Chondrocyte (in vitro differentiated cells): ENCODE data around the gene LILRB3. TPM values are rescaled to one million over a fixed set of nuclear protein-coding genes. Genes with fewer than 3 reads are reported as not detected.
"Not testable (repeated sequence)": the region's sequence is repeated elsewhere in the genome, so short reads cannot be mapped to it uniquely, and the experiment has no call there.

ENCODE experiments used
- DNase-seq: peaks from one replicate; pipeline ENCODE4 v3.0.0; 2021; ENCODE audit warnings: mixed read lengths, low spot score
- H3K27ac Mint-ChIP-seq: one replicate; pipeline ENCODE4 v1.8.0; 2021; ENCODE audit warnings: mild to moderate bottlenecking, moderate library complexity, mixed read lengths; ENCODE audit not compliant: unreplicated experiment
- H3K27me3 Mint-ChIP-seq: 2 replicates; pipeline ENCODE4 v1.8.0; 2021; ENCODE audit warnings: low read depth, mixed read lengths
- H3K36me3 Mint-ChIP-seq: 2 replicates; pipeline ENCODE4 v1.8.0; 2021; ENCODE audit warnings: low read depth, mixed read lengths
- H3K4me1 Mint-ChIP-seq: 2 replicates; pipeline ENCODE4 v1.8.0; 2021; ENCODE audit warnings: low read depth, mild to moderate bottlenecking, mixed read lengths
- H3K4me3 Mint-ChIP-seq: one replicate; pipeline ENCODE4 v1.8.0; 2021; ENCODE audit warnings: mild to moderate bottlenecking, moderate library complexity, mixed read lengths; ENCODE audit not compliant: unreplicated experiment
- H3K9me3 Mint-ChIP-seq: 2 replicates; pipeline ENCODE4 v1.8.0; 2021; ENCODE audit warnings: low read depth, mixed read lengths
- total RNA-seq: library from RNA; stranded (reverse); gene quantifications from 3 replicates; pipeline ENCODE4 v1.2.1, GENCODE V29; 2021
- TF ChIP-seq, protein P1 (sequence below): fragments of 200-600 bp; sonication (generic); IDR thresholded peaks from 2 replicates; pipeline ENCODE4 v1.5.0; 2021; ENCODE audit warnings: antibody characterized with exemption, mild to moderate bottlenecking, moderate library complexity

The LILRB3 gene
- total RNA-seq, 1 donor from 2014 or later = not detected

DNA sequence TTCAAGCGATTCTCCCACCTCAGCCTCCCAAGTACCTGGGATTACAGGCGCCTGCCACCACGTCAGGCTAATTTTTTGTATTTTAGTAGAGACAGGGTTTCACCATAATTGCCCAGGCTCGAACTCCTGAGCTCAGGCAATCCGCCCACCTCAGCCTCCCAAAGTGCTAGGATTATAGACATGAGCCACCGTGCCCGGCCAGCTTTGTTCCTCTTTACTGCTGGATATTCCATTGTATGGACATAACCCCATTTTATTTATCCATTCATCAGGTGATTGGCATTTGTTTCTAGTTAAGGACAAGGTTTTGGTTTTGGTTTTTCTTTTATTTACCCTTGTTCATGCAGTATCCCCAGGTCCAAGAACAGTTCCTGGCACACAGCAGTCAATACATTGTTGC, 26.3 kb downstream of the LILRB3 start:
- TF ChIP-seq, protein P1, sequence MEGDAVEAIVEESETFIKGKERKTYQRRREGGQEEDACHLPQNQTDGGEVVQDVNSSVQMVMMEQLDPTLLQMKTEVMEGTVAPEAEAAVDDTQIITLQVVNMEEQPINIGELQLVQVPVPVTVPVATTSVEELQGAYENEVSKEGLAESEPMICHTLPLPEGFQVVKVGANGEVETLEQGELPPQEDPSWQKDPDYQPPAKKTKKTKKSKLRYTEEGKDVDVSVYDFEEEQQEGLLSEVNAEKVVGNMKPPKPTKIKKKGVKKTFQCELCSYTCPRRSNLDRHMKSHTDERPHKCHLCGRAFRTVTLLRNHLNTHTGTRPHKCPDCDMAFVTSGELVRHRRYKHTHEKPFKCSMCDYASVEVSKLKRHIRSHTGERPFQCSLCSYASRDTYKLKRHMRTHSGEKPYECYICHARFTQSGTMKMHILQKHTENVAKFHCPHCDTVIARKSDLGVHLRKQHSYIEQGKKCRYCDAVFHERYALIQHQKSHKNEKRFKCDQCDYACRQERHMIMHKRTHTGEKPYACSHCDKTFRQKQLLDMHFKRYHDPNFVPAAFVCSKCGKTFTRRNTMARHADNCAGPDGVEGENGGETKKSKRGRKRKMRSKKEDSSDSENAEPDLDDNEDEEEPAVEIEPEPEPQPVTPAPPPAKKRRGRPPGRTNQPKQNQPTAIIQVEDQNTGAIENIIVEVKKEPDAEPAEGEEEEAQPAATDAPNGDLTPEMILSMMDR = no peak
- Mint-ChIP-seq H3K27ac (no peak overlapping the region), H3K36me3 (peaks cover 13% of the 10 kb centered on the region), H3K27me3 (no peaks in the 10 kb centered on the region), H3K4me1 (peaks cover 25% of the 10 kb centered on the region), H3K9me3 (no peaks in the 10 kb centered on the region), H3K4me3 (no peak overlapping the region)
- DNase-seq = no peak

DNA sequence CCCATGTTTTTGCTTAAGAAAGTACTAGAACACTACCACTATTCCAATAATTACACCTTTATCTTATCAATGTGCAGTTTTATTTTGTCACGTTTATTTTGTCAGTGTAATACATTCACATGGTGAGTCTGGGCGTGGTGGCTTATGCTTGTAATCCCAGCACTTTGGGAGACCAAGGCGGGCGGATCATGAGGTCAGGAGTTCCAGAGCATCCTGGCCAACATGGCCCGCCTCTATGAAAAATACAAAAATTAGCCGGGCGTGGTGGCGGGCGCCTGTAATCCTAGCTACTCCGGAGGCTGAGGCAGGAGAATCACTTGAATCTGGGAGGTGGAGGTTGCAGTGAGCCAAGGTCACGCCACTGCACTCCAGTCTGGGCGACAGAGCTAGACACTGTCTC, 28.3 kb downstream of the LILRB3 start:
- H3K4me1 Mint-ChIP-seq = peaks cover 20% of the 10 kb centered on the region
- not testable (repeated sequence) for H3K27ac Mint-ChIP-seq, H3K27me3 Mint-ChIP-seq, H3K9me3 Mint-ChIP-seq, H3K4me3 Mint-ChIP-seq, DNase-seq, H3K36me3 Mint-ChIP-seq

DNA sequence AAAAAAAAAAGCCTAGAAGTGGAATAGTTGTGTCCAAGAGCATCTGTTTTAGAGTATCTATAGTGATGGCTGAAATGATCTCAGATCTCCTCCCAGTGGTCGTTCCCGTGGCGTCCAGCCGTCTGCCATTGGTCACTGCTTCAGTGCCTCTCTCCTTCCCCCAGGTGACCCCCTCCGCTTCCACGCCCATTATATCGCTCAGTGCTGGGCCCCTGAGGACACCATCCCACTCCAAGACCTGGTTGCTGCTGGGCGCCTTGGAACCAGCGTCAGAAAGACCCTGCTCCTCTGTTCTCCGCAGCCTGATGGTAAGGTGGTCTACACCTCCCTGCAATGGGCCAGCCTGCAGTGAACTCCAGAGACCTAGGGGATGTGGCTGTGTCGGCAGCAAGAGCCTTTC, 29.8 kb downstream of the LILRB3 start:
- Mint-ChIP-seq H3K36me3 (peaks cover 8% of the 10 kb centered on the region), H3K27ac (peak overlapping the region; percentile 96), H3K27me3 (no peaks in the 10 kb centered on the region), H3K4me3 (peak overlapping the region; percentile 24), H3K9me3 (no peaks in the 10 kb centered on the region), H3K4me1 (peaks cover 25% of the 10 kb centered on the region)
- TF ChIP-seq, protein P1 = no peak
- peak; percentile 79 for DNase-seq

DNA sequence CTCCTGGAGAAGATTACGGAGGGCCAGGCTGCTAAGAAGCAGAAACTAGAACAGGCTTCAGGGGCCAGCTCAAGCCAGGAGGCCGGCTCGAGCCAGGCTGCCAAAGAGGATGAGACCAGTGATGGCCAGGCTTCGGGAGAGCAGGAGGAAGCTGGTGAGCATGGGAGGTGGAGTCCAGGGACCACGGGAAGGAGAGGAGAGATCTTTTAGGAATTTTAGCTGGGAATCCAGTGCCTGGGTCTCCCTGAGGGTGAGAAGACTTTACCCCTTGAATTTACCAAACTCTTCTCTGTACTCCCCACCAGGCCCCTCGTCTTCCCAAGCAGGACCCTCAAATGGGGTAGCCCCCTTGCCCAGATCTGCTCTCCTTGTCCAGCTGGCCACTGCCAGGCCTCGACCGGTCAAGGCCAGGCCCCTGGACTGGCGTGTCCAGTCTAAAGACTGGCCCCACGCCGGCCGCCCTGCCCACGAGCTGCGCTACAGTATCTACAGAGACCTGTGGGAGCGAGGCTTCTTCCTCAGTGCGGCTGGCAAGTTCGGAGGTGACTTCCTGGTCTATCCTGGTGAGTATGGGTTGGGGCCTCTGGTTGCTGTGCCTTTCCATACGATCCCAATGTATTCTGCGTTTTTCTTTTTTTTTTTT, 30.9 kb downstream of the LILRB3 start:
- Mint-ChIP-seq H3K27ac (peak overlapping the region; percentile 96), H3K9me3 (no peaks in the 10 kb centered on the region), H3K27me3 (no peaks in the 10 kb centered on the region), H3K4me3 (peak overlapping the region; percentile 86), H3K4me1 (peaks cover 34% of the 10 kb centered on the region), H3K36me3 (peaks cover 8% of the 10 kb centered on the region)
- DNase-seq = no peak
- TF ChIP-seq, protein P1 = no peak

DNA sequence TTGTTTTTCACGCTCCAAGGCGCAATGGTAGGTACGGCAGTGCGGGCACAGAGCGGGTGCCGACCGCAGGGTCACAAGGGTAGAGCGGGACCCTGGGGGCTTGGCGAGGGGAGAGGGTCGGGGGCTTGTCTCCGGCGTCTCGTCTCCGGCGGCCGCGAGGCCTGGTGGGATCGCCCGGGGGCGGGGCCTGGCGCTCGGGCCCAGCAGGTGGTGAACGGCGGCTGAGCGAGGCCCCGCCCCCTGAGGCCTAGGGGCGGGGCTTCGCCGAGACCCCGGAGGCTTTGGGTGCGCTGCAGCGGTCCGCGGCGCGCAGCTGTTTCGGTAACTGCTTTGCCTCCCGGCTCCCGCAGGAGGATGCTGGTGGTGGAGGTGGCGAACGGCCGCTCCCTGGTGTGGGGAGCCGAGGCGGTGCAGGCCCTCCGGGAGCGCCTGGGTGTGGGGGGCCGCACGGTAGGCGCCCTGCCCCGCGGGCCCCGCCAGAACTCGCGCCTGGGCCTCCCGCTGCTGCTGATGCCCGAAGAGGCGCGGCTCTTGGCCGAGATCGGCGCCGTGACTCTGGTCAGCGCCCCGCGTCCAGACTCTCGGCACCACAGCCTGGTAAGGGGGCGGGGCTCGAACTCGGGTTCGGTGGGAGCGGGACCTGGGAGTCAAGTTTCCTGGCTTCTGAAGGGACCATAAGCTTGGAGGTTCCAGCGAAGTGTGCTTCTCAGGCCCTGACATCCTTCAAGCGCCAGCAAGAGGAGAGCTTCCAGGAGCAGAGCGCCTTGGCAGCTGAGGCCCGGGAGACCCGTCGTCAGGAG, 31.6 kb downstream of the LILRB3 start, which contains the start of gene TSEN34:
TSEN34 (plus strand) TSS at position 298 of the 800 bp plus-strand sequence; CDS start at position 355, 57 bp downstream.
- Mint-ChIP-seq H3K27ac (peak within 1 kb of the TSS; percentile 99), H3K27me3 (no peaks in the 10 kb centered on the region), H3K4me1 (peaks cover 34% of the 10 kb centered on the region), H3K36me3 (peaks cover 8% of the 10 kb centered on the region), H3K4me3 (peak within 1 kb of the TSS; percentile 86), H3K9me3 (no peaks in the 10 kb centered on the region)
- DNase-seq = peak; percentile 96
- TF ChIP-seq, protein P1 = no peak
